GM12874 (cell line): ENCODE results near the gene DAP.

Source experiments
- CTCF ChIP-seq: IDR thresholded peaks from 2 replicates; pipeline ENCODE4 v1.5.1; 2011; ENCODE audit warnings: low read depth, mild to moderate bottlenecking, control low read depth, low read length, moderate library complexity; ENCODE audit not compliant: insufficient read depth

Gene DAP

GRCh38 chr5:10691826-10692785 is 68.9 kb downstream of the DAP start:
- TF ChIP-seq CTCF, result no peak

GRCh38 chr5:10690460-10691440 is 70.3 kb downstream of the DAP start:
- no peak for TF ChIP-seq CTCF

- peak; percentile 50 for TF ChIP-seq CTCF
Measured at GRCh38 chr5:10689391-10690081, 71.5 kb downstream of the DAP start.

GRCh38 chr5:10688651-10689171 is 72.3 kb downstream of the DAP start:
- TF ChIP-seq CTCF, result no peak

GRCh38 chr5:10686890-10687289 is 74.1 kb downstream of the DAP start:
- TF ChIP-seq CTCF, result no peak

GRCh38 chr5:10685115-10685521 is 75.9 kb downstream of the DAP start:
- no peak for TF ChIP-seq CTCF
